HG02981 (cell line): ENCODE results near the gene TYW1B.
"Not testable (repeated sequence)": the region's sequence is repeated elsewhere in the genome, so short reads cannot be mapped to it uniquely, and the experiment has no call there.

Experiments used
- ATAC-seq: cut with Tn5 transposase; IDR thresholded peaks from one replicate; pipeline ENCODE4 v1.9.1; 2021; ENCODE audit warnings: mild to moderate bottlenecking, moderate library complexity; ENCODE audit not compliant: unreplicated experiment

TYW1B gene

DNA sequence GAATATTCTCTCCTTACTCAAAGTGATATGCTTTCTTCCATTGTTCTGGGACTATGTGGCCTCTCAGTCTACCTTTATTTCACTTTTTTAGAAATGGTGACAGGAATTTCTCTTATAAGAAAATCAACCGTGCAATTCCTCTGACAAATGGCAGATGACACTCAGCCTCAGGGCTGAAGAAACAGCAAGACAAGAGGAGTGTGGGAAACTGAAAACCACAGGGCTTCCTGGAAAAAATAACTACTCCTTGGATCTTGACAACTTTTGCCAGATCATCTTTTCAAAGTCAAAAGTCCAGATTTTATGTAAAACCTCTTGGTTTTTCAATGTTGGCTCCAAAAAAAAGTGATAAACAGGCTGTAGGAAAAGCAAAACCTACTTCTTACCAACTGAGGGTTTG is 121.5 kb downstream of the TYW1B start:
- ATAC-seq, result no peak

DNA sequence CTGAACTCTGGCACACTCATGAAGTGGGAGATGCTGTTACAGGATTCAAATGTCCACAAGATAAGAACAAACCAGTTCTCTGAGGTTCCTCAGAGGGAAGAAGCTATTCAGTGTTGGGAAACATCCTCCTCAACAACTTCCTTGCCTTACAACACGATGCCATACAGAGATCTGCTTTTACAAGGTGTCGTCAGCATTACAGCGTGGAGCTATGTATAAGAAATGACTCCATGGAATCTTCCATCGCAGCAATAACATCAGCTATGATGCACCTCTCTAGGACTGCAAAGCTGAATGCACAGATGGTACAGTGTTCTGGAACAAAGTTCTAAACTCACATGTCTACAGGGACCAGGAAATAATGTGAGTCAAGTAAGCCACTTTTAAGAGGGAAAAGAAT is 122.3 kb downstream of the TYW1B start:
- not testable (repeated sequence) for ATAC-seq

DNA sequence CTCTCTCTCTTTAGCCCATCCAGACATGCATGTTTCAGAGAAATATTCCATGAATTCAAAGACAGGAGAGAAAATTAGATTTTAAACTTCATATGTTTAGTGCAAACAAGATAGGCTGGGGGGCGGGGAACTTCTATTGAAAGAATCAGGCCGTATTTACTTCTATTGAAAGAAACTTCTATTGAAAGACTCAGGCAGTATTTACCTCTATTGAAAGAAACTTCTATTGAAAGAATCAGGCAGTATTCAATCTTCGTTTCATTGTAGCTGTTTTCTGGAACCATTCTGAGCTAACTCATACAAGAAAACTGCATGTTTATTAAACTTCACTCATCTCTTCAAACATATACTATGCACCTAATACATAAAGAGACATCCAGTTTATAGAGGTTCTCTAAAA is 123.1 kb downstream of the TYW1B start:
- ATAC-seq, result no peak

DNA sequence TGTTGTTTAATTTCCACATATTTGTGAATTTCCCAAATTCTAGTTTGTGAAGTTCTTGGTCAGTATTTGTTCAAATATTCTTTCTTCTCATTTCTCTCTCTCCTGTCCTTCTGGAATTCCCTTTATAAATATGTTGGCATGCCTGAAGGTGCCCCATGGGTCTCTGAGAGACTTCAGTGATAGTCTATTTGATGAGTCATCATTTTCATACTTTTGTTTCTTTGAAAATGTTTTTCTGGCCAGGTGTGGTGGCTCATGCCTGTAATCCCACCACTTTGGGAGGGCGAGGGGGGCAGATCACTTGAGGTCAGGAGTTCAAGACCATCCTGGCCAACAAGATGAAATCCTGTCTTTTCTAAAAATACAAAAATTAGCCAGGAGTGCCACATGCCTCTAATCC is 127.5 kb downstream of the TYW1B start:
- ATAC-seq, result not testable (repeated sequence)

DNA sequence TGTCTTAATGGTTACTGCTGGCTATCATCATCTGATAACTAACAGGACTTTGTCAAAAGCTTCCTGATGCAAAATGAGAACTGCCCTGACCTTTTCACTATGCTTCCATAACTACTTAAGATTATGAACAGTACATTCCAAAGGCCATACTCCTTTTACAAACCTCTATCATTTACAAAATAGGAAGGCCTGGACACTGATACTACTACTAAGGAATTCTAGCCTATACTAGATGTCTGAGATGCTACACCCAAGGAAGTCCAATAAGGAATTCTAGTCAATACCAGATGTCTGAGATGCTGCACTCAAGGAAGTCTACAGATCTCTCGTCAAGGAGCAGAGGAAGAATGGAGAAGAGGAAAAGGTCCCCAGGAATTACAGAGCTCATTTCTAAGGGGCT is 130.9 kb downstream of the TYW1B start:
- not testable (repeated sequence) for ATAC-seq

DNA sequence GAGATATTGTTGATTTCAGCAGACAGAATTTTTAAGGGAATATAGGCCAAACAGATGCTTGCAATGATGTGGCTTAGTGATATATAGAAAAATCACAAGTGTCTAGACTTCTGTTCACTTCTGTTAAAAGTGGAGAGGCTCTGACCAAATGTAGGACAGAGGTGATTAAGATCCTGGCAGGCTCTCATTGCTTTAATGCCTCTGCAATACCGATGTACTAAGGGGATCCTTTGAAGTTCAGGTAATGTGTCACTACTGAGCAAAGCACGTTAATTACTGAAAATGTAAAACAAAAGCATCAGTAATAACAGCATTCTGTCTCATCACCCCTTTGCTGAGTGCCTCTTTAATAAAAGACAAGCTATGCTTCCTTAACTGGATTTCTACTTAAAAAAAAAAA is 131.4 kb downstream of the TYW1B start:
- ATAC-seq, result not testable (repeated sequence)

DNA sequence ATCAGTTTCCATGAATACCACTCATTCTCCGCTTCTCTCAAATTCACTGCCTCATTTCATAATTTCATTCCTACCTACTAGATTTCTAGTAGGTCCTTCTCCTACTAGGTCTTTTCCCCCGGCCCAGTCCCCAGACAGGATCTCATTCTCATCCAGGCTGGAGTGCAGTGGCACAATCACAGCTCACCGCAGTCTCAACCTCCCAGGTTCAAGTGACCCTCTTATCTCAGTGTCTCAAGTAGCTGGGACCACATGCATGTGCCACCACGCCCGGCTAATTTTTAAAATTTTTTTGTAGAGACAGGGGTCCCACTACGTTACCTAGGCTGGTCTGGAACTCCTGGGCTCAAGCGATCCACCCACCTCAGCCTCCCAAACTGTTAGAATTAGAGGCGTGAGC is 132.5 kb downstream of the TYW1B start:
- ATAC-seq, result not testable (repeated sequence)

DNA sequence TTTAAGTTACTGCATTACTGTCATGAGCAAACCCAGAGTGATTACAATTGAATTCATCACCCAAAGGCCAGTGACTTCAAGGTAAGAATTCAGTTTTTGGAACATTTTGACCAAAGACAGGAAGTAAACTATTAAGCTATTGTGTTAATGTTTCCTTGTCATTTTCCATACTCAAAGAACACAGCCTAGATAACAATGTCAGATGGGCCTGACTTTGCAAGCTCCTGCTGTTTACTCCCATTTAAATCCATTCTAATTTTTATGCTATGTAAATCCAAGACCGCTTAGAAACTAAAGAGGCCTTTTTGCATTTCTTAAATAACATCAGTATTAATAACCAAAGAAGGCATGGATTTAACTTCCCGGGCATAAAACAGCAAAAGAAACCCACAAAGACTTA is 136.6 kb downstream of the TYW1B start:
- ATAC-seq, result not testable (repeated sequence)

DNA sequence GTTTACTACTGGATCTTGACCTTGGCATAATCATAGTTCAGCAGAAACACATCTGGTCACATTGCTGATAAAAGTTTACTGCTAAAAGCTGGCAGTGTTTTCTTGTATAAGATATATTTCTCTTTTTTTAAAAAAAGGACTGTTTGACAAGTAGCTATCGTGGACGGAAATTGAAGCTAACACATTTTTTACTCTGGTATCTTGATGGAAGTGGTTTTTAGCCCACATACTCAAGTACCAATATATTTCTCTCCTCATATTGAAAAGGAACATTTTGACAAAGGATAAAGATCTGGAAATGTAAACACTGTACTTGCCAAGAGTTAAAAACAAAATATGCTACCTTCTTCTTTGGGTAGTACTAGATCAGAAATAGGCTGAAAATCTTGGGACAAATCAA is 137.8 kb downstream of the TYW1B start:
- ATAC-seq, result not testable (repeated sequence)

DNA sequence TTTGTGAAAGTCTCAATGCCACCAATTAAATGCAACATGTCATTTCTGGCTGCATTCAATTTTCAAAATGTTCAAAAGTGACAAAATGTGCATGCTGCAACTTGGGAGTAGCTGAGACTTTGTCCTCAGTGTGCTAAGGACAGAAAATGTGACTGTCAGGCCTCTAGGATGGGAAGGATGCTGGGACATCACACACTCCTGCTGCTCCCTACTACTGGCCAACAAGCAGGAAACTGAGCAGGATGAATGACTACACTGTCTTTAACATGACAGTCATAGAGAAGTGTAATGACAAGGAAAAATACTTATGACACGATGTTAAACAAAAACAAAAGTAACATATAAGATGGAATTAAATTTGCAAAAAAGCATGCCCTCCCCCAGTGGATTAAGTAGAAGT is 138.7 kb downstream of the TYW1B start:
- ATAC-seq, result not testable (repeated sequence)

DNA sequence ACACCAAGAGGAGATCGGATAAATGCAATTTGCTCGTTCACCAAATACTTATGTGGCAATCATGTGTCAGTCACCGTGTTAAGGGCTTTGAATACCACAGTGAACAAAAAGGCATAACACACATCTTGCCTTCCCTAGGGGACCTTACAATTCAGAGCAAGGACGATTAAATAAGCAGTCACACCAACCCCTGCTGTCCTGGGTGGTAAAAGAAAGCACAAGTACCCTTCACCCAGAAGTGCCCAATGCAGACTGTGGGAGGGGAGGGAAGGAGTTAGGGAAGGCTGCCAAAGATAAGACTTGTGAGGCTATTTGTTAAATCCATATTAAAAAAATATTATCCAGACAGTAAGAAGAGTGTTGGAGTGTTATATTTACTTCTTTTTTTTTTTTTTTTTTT is 146.8 kb downstream of the TYW1B start:
- ATAC-seq, result not testable (repeated sequence)

DNA sequence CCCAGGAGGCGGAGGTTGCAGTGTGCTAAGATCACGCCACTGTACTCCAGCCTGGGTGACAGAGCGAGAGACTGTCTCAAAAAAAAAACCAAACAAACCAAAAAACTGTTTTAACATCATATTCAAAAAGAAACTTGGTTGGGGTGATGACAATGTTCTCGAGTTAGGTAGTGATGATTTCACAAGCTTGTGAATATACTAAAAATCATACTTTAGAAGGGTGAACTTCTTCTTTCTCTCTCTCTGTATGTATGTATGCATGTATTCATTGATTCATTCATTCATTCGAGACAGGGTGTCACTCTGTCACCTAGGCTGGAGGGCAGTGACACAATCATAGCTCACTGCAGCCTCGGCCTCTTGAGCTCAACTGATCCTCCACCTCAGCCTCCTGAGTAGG is 151.1 kb downstream of the TYW1B start:
- ATAC-seq, result not testable (repeated sequence)

DNA sequence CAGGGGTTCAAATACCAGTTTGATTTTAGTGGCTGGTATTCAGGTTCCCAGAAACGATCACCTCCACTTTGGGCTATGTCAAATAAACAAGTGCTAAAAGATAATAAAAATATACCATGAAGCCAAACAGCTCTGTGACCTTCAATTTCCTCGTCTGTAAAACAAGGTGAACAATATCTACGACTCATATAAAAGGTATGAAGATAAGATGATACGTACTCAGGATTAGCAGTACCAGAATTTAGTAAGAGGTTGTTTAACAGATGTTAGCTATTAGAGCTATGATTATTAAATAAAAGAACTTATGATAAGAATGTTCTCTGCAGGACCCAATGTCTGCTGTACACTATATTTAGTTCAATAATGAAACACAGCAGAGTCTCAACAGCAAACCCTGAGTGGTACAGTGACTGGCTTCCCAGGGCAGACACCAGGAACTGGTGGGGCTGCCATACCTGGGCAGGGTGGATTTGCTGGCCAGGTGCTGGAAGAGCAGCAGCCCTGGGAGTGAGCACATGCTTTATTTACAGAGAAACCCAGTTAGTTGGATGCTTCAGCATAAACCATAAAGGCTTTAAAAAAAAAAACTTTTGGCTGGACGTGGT is 151.8 kb downstream of the TYW1B start:
- ATAC-seq, result not testable (repeated sequence)

DNA sequence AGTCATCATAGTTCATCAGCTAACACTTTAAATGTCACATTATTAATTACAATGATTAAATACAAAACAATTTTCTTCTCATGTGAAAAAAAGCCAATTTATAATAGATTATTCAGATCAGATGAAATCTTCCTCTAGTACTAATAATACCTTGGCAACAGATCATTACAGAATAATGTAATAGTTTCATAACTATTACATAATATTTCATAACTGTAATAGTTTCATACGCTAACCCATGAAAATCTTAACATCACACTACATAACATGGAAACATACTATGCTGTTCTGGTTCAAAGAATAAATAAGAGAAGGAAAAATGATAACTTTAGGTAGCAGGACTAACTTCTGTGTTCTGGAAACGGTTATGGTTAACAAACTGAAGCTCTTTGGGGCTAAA is 152.3 kb downstream of the TYW1B start:
- not testable (repeated sequence) for ATAC-seq

DNA sequence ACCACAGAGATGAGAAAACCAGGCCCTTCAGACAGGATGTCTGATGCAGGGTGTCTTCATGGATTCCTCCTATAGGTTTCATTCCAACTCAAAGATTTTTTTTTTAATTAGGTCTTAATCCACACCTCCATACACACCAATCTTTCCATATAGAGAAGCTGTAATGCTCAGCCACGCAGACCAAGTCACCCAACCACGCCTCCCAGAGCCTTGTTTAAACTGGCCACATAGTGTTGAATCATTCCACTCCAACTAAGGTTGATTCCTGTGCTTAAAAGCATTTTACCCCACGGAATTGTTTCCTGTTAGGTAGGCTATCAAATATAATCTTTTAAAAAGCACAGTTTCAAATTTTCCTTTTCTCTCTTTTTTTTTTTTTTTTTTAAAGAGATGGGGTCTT is 153.6 kb downstream of the TYW1B start:
- no peak for ATAC-seq

DNA sequence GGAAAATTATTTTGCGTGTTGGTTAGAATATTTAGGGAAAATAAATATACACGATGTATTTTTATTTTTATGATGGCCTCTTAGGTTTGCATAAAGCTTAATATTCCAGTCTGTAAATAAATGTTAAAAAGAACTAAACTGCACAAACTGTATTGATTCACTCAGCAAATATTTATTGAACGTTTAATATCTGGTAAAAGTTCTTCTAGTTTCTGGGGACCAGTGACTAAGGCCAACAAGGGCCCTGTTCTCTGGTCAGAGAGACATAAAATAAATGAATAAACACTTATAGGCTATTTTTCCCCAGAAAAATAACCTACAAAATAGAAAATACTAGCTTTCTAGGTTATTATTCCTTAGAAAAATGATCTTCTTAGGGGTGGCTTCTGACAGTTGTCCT is 157.2 kb downstream of the TYW1B start:
- ATAC-seq, result not testable (repeated sequence)

DNA sequence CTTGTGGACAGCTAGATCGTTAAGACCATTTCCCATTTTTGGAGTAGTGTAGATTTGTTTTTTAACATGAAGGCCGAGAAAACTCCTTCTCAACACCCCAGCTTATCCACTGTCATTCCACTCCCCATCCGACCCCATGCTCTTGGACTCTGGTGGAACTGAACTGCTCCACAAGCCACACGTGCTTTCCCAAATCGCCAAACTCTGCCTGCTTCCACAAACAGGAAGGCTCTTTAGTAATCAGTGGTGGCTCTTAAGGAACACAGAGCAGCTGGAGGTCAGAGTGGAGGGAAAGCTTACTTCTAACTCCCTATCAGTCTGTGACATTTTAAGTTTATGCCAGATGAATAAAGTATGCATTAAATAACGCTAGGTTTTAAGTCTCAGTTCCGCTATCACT is 159.6 kb downstream of the TYW1B start:
- not testable (repeated sequence) for ATAC-seq

DNA sequence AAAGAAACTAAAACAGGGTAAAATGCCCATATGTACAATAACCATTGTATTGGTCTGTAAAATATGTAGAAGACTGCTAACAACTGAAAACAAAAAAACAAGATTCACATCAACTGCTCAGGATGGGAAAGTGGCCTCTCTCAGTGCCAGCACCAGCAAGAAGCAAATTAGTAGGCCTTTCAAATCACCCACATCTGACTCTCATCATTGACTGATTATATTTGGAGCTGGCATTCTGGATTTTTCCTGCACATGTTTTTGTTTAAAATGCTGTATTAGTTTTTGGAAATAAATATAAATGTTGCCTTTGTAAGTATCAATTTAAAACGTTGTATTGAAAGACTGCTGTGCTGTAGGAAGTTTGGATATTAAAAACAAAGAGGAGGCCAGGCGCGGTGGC is 161.0 kb downstream of the TYW1B start:
- ATAC-seq, result not testable (repeated sequence)

DNA sequence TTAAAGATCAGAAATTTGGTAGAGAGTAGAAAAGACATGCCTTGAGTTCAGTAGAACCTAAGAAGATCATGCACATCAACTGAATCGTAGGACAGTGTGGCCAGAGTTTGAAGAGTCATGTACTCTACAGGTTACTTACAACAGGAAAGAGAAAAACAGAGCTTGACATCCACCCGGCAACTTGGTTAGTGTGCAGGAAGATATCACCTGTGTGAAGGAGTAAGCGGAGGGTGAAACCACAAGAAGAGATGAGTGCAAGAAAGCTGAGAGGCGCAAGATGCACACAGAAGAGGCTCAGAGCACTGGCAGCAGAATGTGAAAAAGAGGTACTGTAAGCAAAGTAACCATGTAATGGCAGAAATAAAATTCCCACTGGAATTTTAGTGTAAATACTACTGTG is 179.4 kb downstream of the TYW1B start:
- ATAC-seq, result not testable (repeated sequence)

DNA sequence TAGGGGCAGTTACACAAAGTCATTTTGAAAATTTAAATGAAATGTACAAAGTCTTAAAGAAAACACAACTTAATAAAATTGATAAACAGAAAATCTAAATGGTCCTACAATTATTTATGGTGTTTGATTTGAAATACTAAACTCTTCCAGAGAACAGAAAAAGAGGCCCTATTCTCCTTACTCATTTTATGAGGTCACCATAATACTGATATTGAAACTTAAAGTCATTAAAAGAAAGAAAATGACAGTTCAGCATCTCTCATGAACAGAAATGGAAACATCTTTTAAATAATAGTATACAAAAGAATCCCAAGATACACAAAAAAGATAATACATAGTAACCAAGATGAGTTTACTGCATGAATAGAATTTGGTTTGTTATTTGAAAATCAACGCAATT is 184.3 kb downstream of the TYW1B start:
- ATAC-seq, result not testable (repeated sequence)

DNA sequence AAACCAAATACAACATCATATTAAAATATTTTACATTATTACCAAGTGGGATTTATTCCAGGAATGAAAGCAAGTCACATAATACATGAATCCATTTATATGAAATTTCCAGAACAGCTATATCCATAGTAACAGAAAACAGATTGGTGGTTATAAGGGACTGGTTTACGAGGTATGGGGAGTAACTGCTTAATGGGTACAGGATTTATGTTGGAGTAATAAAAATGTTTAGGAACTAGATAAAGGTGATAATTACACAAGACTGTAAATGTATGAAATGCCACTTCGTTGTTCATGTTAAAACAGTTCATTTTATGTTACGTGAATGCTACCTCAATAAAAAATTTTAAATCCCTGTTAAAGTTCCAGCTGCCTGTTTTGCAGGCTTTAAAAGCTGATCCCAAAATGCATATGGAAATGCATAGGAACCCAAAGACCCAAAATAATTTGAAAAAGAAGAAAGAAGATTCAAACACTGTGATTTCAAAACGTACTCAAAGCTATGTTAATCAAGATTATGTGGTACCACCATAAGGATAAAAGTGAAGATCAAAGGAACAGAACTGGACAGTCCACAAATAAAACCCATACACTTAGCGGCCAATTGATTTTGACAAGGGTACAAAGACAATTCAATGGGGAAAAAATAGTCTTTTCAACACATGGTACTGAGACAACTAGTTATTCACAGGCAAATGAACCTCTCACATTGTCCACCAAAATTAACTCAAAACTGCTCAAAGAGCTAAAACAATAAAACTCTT is 186.3 kb downstream of the TYW1B start:
- not testable (repeated sequence) for ATAC-seq

DNA sequence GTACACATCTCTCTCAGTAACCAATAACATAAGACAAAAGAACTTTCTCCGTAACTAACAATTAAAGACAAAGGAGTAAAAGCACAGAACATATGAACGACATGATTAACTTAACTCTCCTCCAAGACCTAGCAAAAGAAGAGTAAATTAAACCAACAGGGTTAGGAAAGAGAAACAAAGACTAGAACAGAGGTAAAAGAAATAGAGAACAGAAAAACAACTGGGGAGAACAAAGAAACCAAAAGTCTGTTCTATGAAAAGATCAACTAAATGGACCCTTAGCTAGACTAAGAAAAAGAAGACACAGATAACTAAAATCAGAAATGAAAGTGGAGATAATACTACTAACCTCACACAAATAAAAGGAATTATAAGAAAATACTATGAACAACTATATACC is 187.3 kb downstream of the TYW1B start:
- not testable (repeated sequence) for ATAC-seq
